Liver (tissue), 9 donors: ENCODE data around the gene AVEN. TPM values are rescaled to one million over a fixed set of nuclear protein-coding genes. Genes with fewer than 3 reads are reported as not detected.

ENCODE experiments used
- DNase-seq: peaks from one replicate; pipeline ENCODE4 v3.0.0-alpha.2; 2017; ENCODE audit warnings: low spot score
- H3K27ac ChIP-seq, 2 donors: one replicate each; pipeline ENCODE4 v1.7.0; 2013; ENCODE audit warnings: inconsistent platforms in 2 of 2, low read length in 2 of 2, control low read depth in 1 of 2, low read depth in 1 of 2, mild to moderate bottlenecking in 1 of 2
- H3K27me3 ChIP-seq, 4 donors: one replicate each; pipeline versions ENCODE4 v1.6.1 to v1.7.0; 2013; ENCODE audit warnings: low read length in 3 of 4, inconsistent platforms in 1 of 4, mild to moderate bottlenecking in 1 of 4, moderate library complexity in 1 of 4; ENCODE audit not compliant: control insufficient read depth in 4 of 4, insufficient read depth in 4 of 4
- H3K36me3 ChIP-seq, 4 donors: one replicate each; pipeline versions ENCODE4 v1.6.1 to v1.7.0; 2013; ENCODE audit warnings: low read length in 3 of 4, mild to moderate bottlenecking in 3 of 4, low read depth in 1 of 4, moderate library complexity in 1 of 4; ENCODE audit not compliant: control insufficient read depth in 4 of 4, insufficient read depth in 3 of 4
- H3K4me1 ChIP-seq, 4 donors: one replicate each; pipeline versions ENCODE4 v1.6.1 to v1.7.0; 2013; ENCODE audit warnings: low read length in 3 of 4, mild to moderate bottlenecking in 3 of 4, moderate library complexity in 1 of 4; ENCODE audit not compliant: control insufficient read depth in 4 of 4, insufficient read depth in 4 of 4
- H3K4me3 ChIP-seq, 3 donors: one replicate each; pipeline versions ENCODE4 v1.6.1 to v1.7.0; 2013; ENCODE audit warnings: low read length in 3 of 3, control low read depth in 1 of 3, low read depth in 1 of 3, mild to moderate bottlenecking in 1 of 3
- H3K9ac ChIP-seq, 2 donors: one replicate each; pipeline ENCODE4 v1.7.0; 2013; ENCODE audit warnings: low read length in 2 of 2, mild to moderate bottlenecking in 2 of 2, moderate library complexity in 2 of 2, control low read depth in 1 of 2, low read depth in 1 of 2
- H3K9me3 ChIP-seq, 4 donors: one replicate each; pipeline versions ENCODE4 v1.6.1 to v1.7.0; 2013; ENCODE audit warnings: low read length in 3 of 4; ENCODE audit not compliant: control insufficient read depth in 4 of 4
- EGR1 ChIP-seq, 2 donors: IDR thresholded peaks; 2 replicates each; pipeline ENCODE4 v1.6.1; 2016 to 2018; ENCODE audit warnings: antibody characterized with exemption in 2 of 2, low read depth in 2 of 2
- FOXA1 ChIP-seq: IDR thresholded peaks from 2 replicates; pipeline ENCODE4 v1.6.1; 2016; ENCODE audit warnings: antibody characterized with exemption
- FOXA2 ChIP-seq: IDR thresholded peaks from 2 replicates; pipeline ENCODE4 v1.6.1; 2016; ENCODE audit warnings: antibody characterized with exemption
- GABPA ChIP-seq, 2 donors: IDR thresholded peaks in 1 of 2; conservative IDR thresholded peaks in 1 of 2; 2 replicates each; pipeline ENCODE4 v1.6.1; 2016; ENCODE audit warnings: antibody characterized with exemption in 2 of 2, mild to moderate bottlenecking in 1 of 2, moderate library complexity in 1 of 2
- HNF4A ChIP-seq, 2 donors: conservative IDR thresholded peaks; 2 replicates each; pipeline ENCODE4 v1.6.1; 2016; ENCODE audit warnings: antibody characterized with exemption in 2 of 2, mild to moderate bottlenecking in 2 of 2
- HNF4G ChIP-seq: IDR thresholded peaks from 2 replicates; pipeline ENCODE4 v1.6.1; 2016; ENCODE audit warnings: antibody characterized with exemption
- JUND ChIP-seq, 2 donors: IDR thresholded peaks; 2 replicates each; pipeline ENCODE4 v1.6.1; 2016; ENCODE audit warnings: antibody characterized with exemption in 2 of 2
- NR2F2 ChIP-seq: IDR thresholded peaks from 2 replicates; pipeline ENCODE4 v1.6.1; 2016; ENCODE audit warnings: antibody characterized with exemption
- RAD21 ChIP-seq, 2 donors: IDR thresholded peaks; 2 replicates each; pipeline ENCODE4 v1.6.1; 2016; ENCODE audit warnings: antibody characterized with exemption in 2 of 2, mild to moderate bottlenecking in 2 of 2
- RXRA ChIP-seq, 2 donors: IDR thresholded peaks; 2 replicates each; pipeline ENCODE4 v1.6.1; 2017 to 2018; ENCODE audit warnings: antibody characterized with exemption in 2 of 2, mild to moderate bottlenecking in 1 of 2
- SP1 ChIP-seq: IDR thresholded peaks from 2 replicates; pipeline ENCODE4 v1.6.1; 2018; ENCODE audit warnings: antibody characterized with exemption, mild to moderate bottlenecking
- TAF1 ChIP-seq: conservative IDR thresholded peaks from 2 replicates; pipeline ENCODE4 v1.6.1; 2016; ENCODE audit warnings: antibody characterized with exemption, mild to moderate bottlenecking
- YY1 ChIP-seq: IDR thresholded peaks from 2 replicates; pipeline ENCODE4 v1.6.1; 2016; ENCODE audit warnings: antibody characterized with exemption, mild to moderate bottlenecking
- WGBS: extraction: QIAGEN DNeasy Blood & Tissue Kit; methylation state at CpG from one replicate; pipeline ENCODE4 v1.1.7; 2013; 5-methylcytosine and 5-hydroxymethylcytosine counted together
- polyA plus RNA-seq, 2 donors: library from polyadenylated mRNA; stranded (reverse) in 1 of 2; unstranded in 1 of 2; fragments of 200-250 nt in 1 of 2; fragments of >200 nt in 1 of 2; fragmentation: Nextera tagmentation in 1 of 2; extraction: Ambion mirVana in 1 of 2; gene quantifications; one replicate each; pipeline versions ENCODE4 v1.2.1 to v1.2.3, GENCODE V29; 2013 to 2015
- total RNA-seq, 2 donors: library from RNA; depleted of rRNA; stranded (reverse); fragments of >200 nt; gene quantifications; one replicate each; pipeline ENCODE4 v1.2.3, GENCODE V29; 2014
- TF ChIP-seq, protein P1 (sequence below): IDR thresholded peaks from 2 replicates; pipeline ENCODE4 v1.6.1; 2016; ENCODE audit warnings: antibody characterized with exemption
- TF ChIP-seq, protein P2 (sequence below): IDR thresholded peaks from 2 replicates; pipeline ENCODE4 v1.6.1; 2016; ENCODE audit warnings: antibody characterized with exemption
- TF ChIP-seq, protein P3 (sequence below): fragments of 150-350 bp; IDR thresholded peaks from 2 replicates; pipeline ENCODE4 v1.5.1; 2017; ENCODE audit warnings: improper control_type of control experiment, low read depth, low read length; ENCODE audit not compliant: missing input control
- TF ChIP-seq, protein P4 (sequence below): IDR thresholded peaks from 2 replicates; pipeline ENCODE4 v1.6.1; 2016; ENCODE audit warnings: antibody characterized with exemption
- TF ChIP-seq, protein P5 (sequence below): IDR thresholded peaks from 2 replicates; pipeline ENCODE4 v1.6.1; 2016; ENCODE audit warnings: antibody characterized with exemption, mild to moderate bottlenecking
- donor health status: healthy.
- donor health status: healthy.
- donor health status: healthy.
- donor health status: healthy.
- donor health status: healthy.

The AVEN gene
- total and polyA plus RNA-seq, 4 donors: 5.3 to 12.4 (median 7.0) TPM

DNA sequence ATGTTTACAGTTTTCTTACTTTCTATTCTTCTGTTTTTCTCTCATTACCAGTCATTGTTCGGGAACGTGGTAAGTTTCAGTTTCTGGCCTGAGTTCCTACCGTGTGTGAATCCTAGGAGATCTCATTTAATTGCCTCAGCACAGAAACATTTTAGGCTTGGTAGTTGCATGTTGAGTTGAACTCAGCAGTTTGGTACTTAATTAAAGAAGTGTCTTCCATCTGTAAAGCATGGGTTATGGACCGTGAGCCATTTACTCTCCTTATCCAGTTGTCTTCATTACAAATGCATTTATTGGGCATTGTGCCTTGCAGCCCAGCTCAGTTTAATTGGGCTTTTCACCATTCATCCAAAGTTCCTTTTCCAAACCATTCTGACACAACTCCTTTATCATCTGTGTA lies 212.8 kb downstream of the AVEN start:
- Histone ChIP-seq H3K4me3 (no peak overlapping the region), H3K9ac (no peak overlapping the region), H3K36me3 (no peaks in the 10 kb centered on the region), H3K9me3 (peaks cover 0 to 3% (median 1%) of the 10 kb centered on the region in 4 donors), H3K27me3 (peaks cover 0 to 4% (median 0%) of the 10 kb centered on the region in 4 donors), H3K4me1 (no peaks in the 10 kb centered on the region), H3K27ac (no peak overlapping the region)
- WGBS: 89% methylated on average over 4 of the region's 4 CpGs
- no peak for DNase-seq
- no peak for TF ChIP-seq YY1
- no peak for TF ChIP-seq HNF4A (conservative IDR thresholded peaks at IDR 0.05)
- TF ChIP-seq JUND (IDR thresholded peaks at IDR 0.05): no peak
- TF ChIP-seq, protein P1, sequence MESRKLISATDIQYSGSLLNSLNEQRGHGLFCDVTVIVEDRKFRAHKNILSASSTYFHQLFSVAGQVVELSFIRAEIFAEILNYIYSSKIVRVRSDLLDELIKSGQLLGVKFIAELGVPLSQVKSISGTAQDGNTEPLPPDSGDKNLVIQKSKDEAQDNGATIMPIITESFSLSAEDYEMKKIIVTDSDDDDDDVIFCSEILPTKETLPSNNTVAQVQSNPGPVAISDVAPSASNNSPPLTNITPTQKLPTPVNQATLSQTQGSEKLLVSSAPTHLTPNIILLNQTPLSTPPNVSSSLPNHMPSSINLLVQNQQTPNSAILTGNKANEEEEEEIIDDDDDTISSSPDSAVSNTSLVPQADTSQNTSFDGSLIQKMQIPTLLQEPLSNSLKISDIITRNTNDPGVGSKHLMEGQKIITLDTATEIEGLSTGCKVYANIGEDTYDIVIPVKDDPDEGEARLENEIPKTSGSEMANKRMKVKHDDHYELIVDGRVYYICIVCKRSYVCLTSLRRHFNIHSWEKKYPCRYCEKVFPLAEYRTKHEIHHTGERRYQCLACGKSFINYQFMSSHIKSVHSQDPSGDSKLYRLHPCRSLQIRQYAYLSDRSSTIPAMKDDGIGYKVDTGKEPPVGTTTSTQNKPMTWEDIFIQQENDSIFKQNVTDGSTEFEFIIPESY: no peak
- TF ChIP-seq, protein P2, sequence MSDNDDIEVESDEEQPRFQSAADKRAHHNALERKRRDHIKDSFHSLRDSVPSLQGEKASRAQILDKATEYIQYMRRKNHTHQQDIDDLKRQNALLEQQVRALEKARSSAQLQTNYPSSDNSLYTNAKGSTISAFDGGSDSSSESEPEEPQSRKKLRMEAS: no peak
- no peak for TF ChIP-seq SP1
- TF ChIP-seq, protein P3, sequence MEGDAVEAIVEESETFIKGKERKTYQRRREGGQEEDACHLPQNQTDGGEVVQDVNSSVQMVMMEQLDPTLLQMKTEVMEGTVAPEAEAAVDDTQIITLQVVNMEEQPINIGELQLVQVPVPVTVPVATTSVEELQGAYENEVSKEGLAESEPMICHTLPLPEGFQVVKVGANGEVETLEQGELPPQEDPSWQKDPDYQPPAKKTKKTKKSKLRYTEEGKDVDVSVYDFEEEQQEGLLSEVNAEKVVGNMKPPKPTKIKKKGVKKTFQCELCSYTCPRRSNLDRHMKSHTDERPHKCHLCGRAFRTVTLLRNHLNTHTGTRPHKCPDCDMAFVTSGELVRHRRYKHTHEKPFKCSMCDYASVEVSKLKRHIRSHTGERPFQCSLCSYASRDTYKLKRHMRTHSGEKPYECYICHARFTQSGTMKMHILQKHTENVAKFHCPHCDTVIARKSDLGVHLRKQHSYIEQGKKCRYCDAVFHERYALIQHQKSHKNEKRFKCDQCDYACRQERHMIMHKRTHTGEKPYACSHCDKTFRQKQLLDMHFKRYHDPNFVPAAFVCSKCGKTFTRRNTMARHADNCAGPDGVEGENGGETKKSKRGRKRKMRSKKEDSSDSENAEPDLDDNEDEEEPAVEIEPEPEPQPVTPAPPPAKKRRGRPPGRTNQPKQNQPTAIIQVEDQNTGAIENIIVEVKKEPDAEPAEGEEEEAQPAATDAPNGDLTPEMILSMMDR: no peak
- no peak for TF ChIP-seq RAD21 (IDR thresholded peaks at IDR 0.05)
- no peak for TF ChIP-seq FOXA1
- TF ChIP-seq, protein P4, sequence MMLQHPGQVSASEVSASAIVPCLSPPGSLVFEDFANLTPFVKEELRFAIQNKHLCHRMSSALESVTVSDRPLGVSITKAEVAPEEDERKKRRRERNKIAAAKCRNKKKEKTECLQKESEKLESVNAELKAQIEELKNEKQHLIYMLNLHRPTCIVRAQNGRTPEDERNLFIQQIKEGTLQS: no peak
- no peak for TF ChIP-seq GABPA (IDR thresholded peaks at IDR 0.05 in 1 of 2, conservative IDR thresholded peaks at IDR 0.05 in 1 of 2)
- TF ChIP-seq RXRA (IDR thresholded peaks at IDR 0.05): no peak

DNA sequence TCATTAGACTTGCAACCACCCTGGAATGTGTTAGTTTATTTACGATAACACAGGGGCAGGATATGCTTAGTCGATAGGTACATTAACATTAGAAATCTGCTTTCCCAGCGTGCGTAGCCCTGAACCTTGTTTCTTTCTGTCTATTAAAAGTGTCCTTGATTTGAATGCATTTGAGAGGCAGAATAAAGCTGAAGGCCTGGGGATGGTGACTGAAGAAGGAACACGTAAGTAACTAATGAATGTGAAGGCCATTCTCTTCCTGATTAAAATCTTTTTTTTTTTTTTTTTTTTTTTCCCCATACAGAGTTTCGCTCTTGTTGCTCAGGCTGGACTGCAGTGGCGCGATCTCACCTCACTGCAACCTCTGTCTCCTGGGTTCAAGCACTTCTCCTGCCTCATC lies 213.6 kb downstream of the AVEN start:
- H3K9ac ChIP-seq: no peak overlapping the region
- 95% methylated on average over 8 of the region's 8 CpGs for WGBS
- no peak for DNase-seq
- H3K9me3 ChIP-seq: peaks cover 0 to 3% (median 1%) of the 10 kb centered on the region in 4 donors
- TF ChIP-seq TAF1 (no peak), HNF4G (no peak), YY1 (no peak), RAD21 (IDR thresholded peaks at IDR 0.05) (no peak), RXRA (IDR thresholded peaks at IDR 0.05) (no peak), SP1 (no peak), GABPA (IDR thresholded peaks at IDR 0.05 in 1 of 2, conservative IDR thresholded peaks at IDR 0.05 in 1 of 2) (no peak), JUND (IDR thresholded peaks at IDR 0.05) (no peak), FOXA2 (no peak), EGR1 (IDR thresholded peaks at IDR 0.05; ENCODE audit: low read depth in 2 of 2) (no peak), HNF4A (conservative IDR thresholded peaks at IDR 0.05) (no peak), NR2F2 (no peak), FOXA1 (no peak)
- TF ChIP-seq, protein P3: no peak
- TF ChIP-seq, protein P2: no peak
- TF ChIP-seq, protein P4: no peak
- TF ChIP-seq, protein P5, sequence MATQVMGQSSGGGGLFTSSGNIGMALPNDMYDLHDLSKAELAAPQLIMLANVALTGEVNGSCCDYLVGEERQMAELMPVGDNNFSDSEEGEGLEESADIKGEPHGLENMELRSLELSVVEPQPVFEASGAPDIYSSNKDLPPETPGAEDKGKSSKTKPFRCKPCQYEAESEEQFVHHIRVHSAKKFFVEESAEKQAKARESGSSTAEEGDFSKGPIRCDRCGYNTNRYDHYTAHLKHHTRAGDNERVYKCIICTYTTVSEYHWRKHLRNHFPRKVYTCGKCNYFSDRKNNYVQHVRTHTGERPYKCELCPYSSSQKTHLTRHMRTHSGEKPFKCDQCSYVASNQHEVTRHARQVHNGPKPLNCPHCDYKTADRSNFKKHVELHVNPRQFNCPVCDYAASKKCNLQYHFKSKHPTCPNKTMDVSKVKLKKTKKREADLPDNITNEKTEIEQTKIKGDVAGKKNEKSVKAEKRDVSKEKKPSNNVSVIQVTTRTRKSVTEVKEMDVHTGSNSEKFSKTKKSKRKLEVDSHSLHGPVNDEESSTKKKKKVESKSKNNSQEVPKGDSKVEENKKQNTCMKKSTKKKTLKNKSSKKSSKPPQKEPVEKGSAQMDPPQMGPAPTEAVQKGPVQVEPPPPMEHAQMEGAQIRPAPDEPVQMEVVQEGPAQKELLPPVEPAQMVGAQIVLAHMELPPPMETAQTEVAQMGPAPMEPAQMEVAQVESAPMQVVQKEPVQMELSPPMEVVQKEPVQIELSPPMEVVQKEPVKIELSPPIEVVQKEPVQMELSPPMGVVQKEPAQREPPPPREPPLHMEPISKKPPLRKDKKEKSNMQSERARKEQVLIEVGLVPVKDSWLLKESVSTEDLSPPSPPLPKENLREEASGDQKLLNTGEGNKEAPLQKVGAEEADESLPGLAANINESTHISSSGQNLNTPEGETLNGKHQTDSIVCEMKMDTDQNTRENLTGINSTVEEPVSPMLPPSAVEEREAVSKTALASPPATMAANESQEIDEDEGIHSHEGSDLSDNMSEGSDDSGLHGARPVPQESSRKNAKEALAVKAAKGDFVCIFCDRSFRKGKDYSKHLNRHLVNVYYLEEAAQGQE: no peak
- TF ChIP-seq, protein P1: no peak
- peaks cover 0 to 4% (median 0%) of the 10 kb centered on the region in 4 donors for H3K27me3 ChIP-seq
- no peaks in the 10 kb centered on the region for H3K4me1 ChIP-seq
- no peaks in the 10 kb centered on the region for H3K36me3 ChIP-seq
- no peak overlapping the region for H3K4me3 ChIP-seq
- no peak overlapping the region for H3K27ac ChIP-seq
